ENCODE results near the gene DAGLA. TPM values are rescaled to one million over a fixed set of nuclear protein-coding genes. Genes with fewer than 3 reads are reported as not detected.

The DAGLA gene
- total RNA-seq, 1 donor from 2014 or later, result 6.0 TPM

DNA sequence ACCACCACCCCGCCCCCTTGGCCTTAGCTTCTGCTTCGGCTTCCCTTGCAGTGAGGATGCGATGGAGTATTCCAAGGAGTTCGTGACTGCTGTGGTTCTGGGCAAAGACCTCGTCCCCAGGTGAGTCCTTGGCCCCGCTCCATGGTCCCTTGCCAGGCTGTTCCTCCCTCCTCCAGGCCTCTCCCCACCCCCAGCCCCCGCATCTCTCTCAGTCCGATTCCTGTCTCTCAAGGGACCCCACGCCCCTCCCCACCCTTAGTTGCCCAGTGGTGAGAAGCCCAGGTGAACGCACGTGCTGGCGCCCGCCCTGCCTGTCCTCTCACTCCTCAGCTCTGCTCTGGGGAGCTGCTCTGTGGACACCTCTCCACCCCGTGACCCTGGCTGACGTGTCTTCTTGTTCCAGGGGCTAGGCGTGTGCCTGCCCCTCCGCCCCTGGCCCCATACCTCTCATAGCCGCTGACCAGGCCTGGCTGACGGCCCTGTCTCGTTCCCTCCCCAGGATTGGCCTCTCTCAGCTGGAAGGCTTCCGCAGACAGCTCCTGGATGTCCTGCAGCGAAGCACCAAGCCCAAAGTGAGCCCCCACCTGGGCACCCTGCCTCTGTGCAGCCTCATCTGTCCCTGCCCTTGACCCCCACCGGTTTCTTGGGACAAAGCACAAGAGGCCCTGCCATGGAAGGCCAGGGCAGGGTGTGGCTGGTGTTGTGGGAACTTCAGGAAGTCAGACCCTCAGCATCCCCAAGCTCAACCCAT lies 57.6 kb downstream of the DAGLA start:
- Histone ChIP-seq H3K4me3 (no peak overlapping the region), H3K36me3 (no peaks in the 10 kb centered on the region), H3K27ac (no peak overlapping the region), H3K4me1 (peaks cover 8% of the 10 kb centered on the region), H3K27me3 (no peaks in the 10 kb centered on the region), H3K9me3 (no peaks in the 10 kb centered on the region)
- intact Hi-C loops (cut with DNase I), result loop anchor here (5.0 kb wide), 1 partner anchor 61 kb away; no protein-coding TSS in a partner anchor
- no peak for ATAC-seq
- TF ChIP-seq, protein P1, sequence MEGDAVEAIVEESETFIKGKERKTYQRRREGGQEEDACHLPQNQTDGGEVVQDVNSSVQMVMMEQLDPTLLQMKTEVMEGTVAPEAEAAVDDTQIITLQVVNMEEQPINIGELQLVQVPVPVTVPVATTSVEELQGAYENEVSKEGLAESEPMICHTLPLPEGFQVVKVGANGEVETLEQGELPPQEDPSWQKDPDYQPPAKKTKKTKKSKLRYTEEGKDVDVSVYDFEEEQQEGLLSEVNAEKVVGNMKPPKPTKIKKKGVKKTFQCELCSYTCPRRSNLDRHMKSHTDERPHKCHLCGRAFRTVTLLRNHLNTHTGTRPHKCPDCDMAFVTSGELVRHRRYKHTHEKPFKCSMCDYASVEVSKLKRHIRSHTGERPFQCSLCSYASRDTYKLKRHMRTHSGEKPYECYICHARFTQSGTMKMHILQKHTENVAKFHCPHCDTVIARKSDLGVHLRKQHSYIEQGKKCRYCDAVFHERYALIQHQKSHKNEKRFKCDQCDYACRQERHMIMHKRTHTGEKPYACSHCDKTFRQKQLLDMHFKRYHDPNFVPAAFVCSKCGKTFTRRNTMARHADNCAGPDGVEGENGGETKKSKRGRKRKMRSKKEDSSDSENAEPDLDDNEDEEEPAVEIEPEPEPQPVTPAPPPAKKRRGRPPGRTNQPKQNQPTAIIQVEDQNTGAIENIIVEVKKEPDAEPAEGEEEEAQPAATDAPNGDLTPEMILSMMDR (IDR thresholded peaks at IDR 0.05), result no peak
- DNase-seq, result no peak

DNA sequence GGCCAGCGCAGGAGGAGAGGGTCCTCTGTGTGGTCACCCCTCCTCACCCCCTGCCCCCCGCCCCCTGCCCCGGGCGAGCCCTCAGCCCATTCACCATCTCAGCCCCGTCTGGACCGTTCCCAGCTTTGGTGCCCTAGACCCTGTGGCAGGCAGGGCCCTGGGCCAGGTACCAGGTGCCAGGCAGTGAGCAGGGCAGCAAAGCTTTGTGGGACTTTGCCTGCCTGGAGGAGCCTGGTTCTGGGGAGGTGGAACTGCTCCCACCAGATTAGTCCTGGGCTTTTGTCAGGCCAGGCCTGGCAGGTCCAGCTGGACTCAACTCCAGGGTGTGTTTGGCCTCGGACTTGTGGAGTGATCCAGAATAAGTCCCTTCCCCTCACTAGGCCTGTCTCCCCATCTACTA lies 58.6 kb downstream of the DAGLA start:
- no peak overlapping the region for H3K4me3 ChIP-seq
- no peaks in the 10 kb centered on the region for H3K27me3 ChIP-seq
- TF ChIP-seq, protein P1 (IDR thresholded peaks at IDR 0.05), result no peak
- H3K27ac ChIP-seq, result no peak overlapping the region
- DNase-seq, result no peak
- no peaks in the 10 kb centered on the region for H3K36me3 ChIP-seq
- no peak for ATAC-seq
- H3K9me3 ChIP-seq, result no peaks in the 10 kb centered on the region
- no peaks in the 10 kb centered on the region for H3K4me1 ChIP-seq
- intact Hi-C loops (cut with DNase I), result loop anchor here (5.0 kb wide), 1 partner anchor 61 kb away; no protein-coding TSS in a partner anchor

DNA sequence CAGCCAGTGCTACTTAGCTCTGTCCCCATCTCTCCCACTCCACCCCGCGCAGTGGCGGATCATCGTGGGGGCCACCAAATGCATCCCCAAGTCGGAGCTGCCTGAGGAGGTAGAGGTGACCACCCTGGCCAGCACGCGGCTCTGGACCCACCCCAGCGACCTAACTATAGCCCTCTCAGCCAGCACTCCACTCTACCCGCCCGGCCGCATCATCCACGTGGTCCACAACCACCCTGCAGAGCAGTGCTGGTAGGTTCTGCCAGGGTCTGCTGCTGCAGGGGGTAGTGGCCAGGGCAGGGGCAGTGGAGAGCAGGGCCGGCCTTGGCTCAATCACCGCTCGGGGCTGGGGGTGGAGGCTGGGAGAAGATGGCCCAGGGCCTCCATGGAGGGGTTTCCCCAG lies 59.2 kb downstream of the DAGLA start:
- ATAC-seq (no peak), DNase-seq (no peak)
- TF ChIP-seq, protein P1 (IDR thresholded peaks at IDR 0.05), result no peak
- H3K36me3 ChIP-seq, result no peaks in the 10 kb centered on the region
- H3K27ac ChIP-seq, result no peak overlapping the region
- intact Hi-C loops (cut with DNase I), result loop anchor here (5.0 kb wide), 1 partner anchor 62 kb away; no protein-coding TSS in a partner anchor
- H3K9me3 ChIP-seq, result no peaks in the 10 kb centered on the region
- H3K4me1 ChIP-seq, result no peaks in the 10 kb centered on the region
- H3K4me3 ChIP-seq, result no peak overlapping the region
- no peaks in the 10 kb centered on the region for H3K27me3 ChIP-seq

DNA sequence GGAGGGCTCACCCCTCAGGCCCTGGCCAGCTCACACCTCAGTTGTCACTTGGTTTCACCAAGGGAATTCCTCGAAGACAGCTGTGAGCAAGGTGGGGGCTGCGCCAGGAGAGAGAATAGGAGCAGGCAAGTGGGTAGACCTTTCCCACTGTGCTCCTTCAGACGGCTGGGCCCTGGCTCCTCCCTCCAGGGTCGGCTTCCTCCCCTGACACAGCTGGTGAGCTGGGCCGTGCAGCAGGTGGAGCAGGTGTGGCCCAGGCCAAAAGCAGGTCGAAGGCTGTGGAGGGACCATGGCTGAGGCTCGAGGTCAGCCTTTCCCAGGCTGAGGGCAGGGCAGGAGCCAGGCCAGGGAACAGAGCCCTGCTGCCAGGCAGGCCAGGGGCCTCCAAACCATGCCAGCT lies 59.8 kb downstream of the DAGLA start:
- Histone ChIP-seq H3K4me1 (no peaks in the 10 kb centered on the region), H3K4me3 (no peak overlapping the region), H3K36me3 (no peaks in the 10 kb centered on the region), H3K9me3 (no peaks in the 10 kb centered on the region), H3K27me3 (no peaks in the 10 kb centered on the region), H3K27ac (no peak overlapping the region)
- intact Hi-C loops (cut with DNase I), result loop anchor here (5.0 kb wide), 1 partner anchor 63 kb away; no protein-coding TSS in a partner anchor
- no peak for DNase-seq
- no peak for ATAC-seq
- TF ChIP-seq, protein P1 (IDR thresholded peaks at IDR 0.05), result no peak

DNA sequence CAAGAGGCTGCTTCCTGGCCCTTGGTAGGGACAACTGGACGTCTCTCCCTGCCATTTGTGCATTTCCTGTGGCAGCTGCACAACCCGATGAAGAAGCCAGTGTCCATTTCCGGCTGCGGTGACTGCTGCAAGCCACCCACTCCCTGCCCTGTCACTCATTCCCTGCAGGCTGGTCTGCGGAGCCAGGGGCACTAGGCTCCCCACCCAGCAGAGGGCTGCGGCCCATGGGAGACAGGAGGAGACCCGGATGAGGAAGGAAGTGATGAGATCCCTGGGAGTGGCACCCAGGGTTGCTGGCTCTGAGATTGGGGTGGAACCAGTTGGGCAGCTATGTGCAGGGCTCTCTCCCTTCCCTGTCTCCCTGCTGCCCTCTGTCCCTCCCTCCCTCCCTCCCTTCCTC lies 62.2 kb downstream of the DAGLA start:
- Histone ChIP-seq H3K36me3 (no peaks in the 10 kb centered on the region), H3K9me3 (no peaks in the 10 kb centered on the region)

More for the DNA sequence above, 62.2 kb downstream of the DAGLA start:
- DNase-seq (peak; percentile 77), ATAC-seq (peak; percentile 81)
- H3K27me3 ChIP-seq, result no peaks in the 10 kb centered on the region
- H3K4me3 ChIP-seq, result no peak overlapping the region
- H3K4me1 ChIP-seq, result no peaks in the 10 kb centered on the region
- intact Hi-C loops (cut with DNase I), result no loop called here
- H3K27ac ChIP-seq, result no peak overlapping the region
- TF ChIP-seq, protein P1 (IDR thresholded peaks at IDR 0.05), result no peak

Measured in upper lobe of right lung (tissue), 1 donor.